H1 (cell line): ENCODE data around the gene GLRX.

ENCODE experiments used
- GABPA ChIP-seq: IDR thresholded peaks from 2 replicates; pipeline ENCODE4 v1.6.1; 2011; ENCODE audit warnings: mild to moderate bottlenecking, low read length, moderate library complexity, borderline replicate concordance; ENCODE audit not compliant: insufficient read depth
- KDM1A ChIP-seq: fragments of 200-600, 300-600 bp; sonication (generic); IDR thresholded peaks from 2 replicates; pipeline ENCODE4 v1.7.1; 2016; ENCODE audit warnings: mild to moderate bottlenecking, low read length, borderline replicate concordance
- MAFK ChIP-seq: IDR thresholded peaks from 2 replicates; pipeline ENCODE4 v1.6.1; 2012; ENCODE audit warnings: low read depth, mild to moderate bottlenecking, improper control_type of control experiment, low read length
- RFX5 ChIP-seq: IDR thresholded peaks from 2 replicates; pipeline ENCODE4 v1.6.1; 2011; ENCODE audit warnings: low read depth, low read length, improper control_type of control experiment, borderline replicate concordance
- SP2 ChIP-seq: IDR thresholded peaks from 2 replicates; pipeline ENCODE4 v1.6.1; 2012; ENCODE audit warnings: mild to moderate bottlenecking, low read length, inconsistent platforms
- TAF1 ChIP-seq: IDR thresholded peaks from 2 replicates; pipeline ENCODE4 v1.6.1; 2011; ENCODE audit warnings: mild to moderate bottlenecking, low read depth, low read length
- ZNF274 ChIP-seq: IDR thresholded peaks from 2 replicates; pipeline ENCODE4 v1.7.0; 2012; ENCODE audit warnings: low read length, borderline replicate concordance; ENCODE audit errors: extremely low read depth

DNA sequence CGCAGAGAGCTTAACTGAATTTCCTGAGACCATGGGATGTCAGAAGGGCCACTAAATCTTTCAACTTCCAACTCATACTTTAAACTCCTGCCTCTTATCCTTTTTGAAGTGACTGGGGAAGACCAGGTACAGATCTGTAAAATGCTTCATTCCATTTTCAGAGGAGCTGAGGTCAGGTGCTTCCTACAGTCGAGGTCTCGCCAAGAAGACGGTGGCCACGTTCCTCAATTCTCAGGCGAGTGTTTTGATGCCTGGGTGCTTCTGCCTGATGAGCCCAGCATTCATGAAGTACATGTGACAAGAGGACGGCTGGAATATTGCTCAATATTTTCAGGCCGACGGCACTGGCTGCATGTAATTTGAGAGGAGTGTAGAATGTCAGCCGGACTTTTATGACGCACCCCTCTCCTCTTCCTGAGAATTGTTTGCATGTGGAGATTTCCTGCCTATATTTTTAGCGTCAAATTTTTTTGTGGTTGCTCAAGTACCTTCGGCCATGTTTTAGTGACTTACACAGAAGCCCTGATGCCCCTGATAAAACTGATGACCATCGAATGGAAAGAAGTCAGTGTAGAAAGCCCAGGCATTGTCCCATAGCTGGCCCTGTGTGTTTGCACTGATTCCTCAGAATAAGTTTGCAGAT lies 38.8 kb upstream of the GLRX start:
- TF ChIP-seq MAFK = no peak
- no peak for TF ChIP-seq TAF1
- no peak for TF ChIP-seq GABPA
- TF ChIP-seq RFX5 = no peak
- TF ChIP-seq ZNF274 = no peak
- no peak for TF ChIP-seq KDM1A
- no peak for TF ChIP-seq SP2
